SIG-M5 (cell line): Measurements from ENCODE around the gene TMPRSS4.

Source experiments
- DNase-seq: peaks from one replicate; lab custom pipeline; 2025; lab: John Stamatoyannopoulos, UW

Gene TMPRSS4

GRCh38 chr11:118155776-118156530, 79.1 kb downstream of the TMPRSS4 start:
- no peak for DNase-seq

GRCh38 chr11:118156531-118157185, 79.8 kb downstream of the TMPRSS4 start:
- DNase-seq = no peak

GRCh38 chr11:118157186-118157895, 80.5 kb downstream of the TMPRSS4 start:
- DNase-seq = no peak

GRCh38 chr11:118161786-118162185, 84.9 kb downstream of the TMPRSS4 start:
- no peak for DNase-seq

GRCh38 chr11:118162846-118163245, 86.0 kb downstream of the TMPRSS4 start:
- no peak for DNase-seq

GRCh38 chr11:118163494-118163893, 86.6 kb downstream of the TMPRSS4 start:
- no peak for DNase-seq

- no peak for DNase-seq
Observed at GRCh38 chr11:118164885-118165284, 88.0 kb downstream of the TMPRSS4 start.

- DNase-seq = no peak
Observed at GRCh38 chr11:118166641-118167040, 89.8 kb downstream of the TMPRSS4 start.

GRCh38 chr11:118167253-118167652, 90.4 kb downstream of the TMPRSS4 start:
- no peak for DNase-seq

GRCh38 chr11:118167906-118168305, 91.0 kb downstream of the TMPRSS4 start:
- DNase-seq = no peak

GRCh38 chr11:118168316-118168715, 91.4 kb downstream of the TMPRSS4 start:
- DNase-seq = no peak

- DNase-seq = no peak
Observed at GRCh38 chr11:118168751-118169150, 91.9 kb downstream of the TMPRSS4 start.

- no peak for DNase-seq
Observed at GRCh38 chr11:118169300-118170140, 92.6 kb downstream of the TMPRSS4 start.

GRCh38 chr11:118170231-118170630, 93.4 kb downstream of the TMPRSS4 start:
- no peak for DNase-seq

GRCh38 chr11:118170882-118171268, 94.0 kb downstream of the TMPRSS4 start:
- DNase-seq = no peak
